A673 (cell line): Measurements from ENCODE around the gene ARHGAP22. TPM values are rescaled to one million over a fixed set of nuclear protein-coding genes. Genes with fewer than 3 reads are reported as not detected.

Experiments used
- BruUV-seq: library from RNA; stranded (reverse); fragments of 400-500 nt; replicated peaks from 2 replicates; lab custom pipeline; 2021; lab: Mats Ljungman, UMichigan
- CTCF ChIA-PET: fragments of 300-600 bp; sonication (Branson Sonifier 250); formaldehyde crosslinking; loops from one replicate; lab custom pipeline; 2022; ENCODE audit warnings: antibody characterized with exemption; lab: Charles Lee
- POLR2A ChIA-PET: fragments of 300-600 bp; sonication (Branson Sonifier 250); formaldehyde crosslinking; loops from one replicate; lab custom pipeline; 2022; ENCODE audit warnings: antibody characterized with exemption; ENCODE audit not compliant: low non-redundant PET; lab: Charles Lee
- DNase-seq: peaks from one replicate; pipeline ENCODE4 v3.0.0-alpha.2; 2015; ENCODE audit warnings: low spot score
- H3K27ac ChIP-seq: fragments of 200-600 bp; sonication (generic); 2 replicates; pipeline ENCODE4 v1.5.1; 2016; ENCODE audit warnings: mixed run types, low read depth, mild to moderate bottlenecking, mixed read lengths, antibody characterized with exemption, low read length; ENCODE audit not compliant: poor library complexity, severe bottlenecking
- H3K27me3 ChIP-seq: fragments of 200-600 bp; sonication (generic); replicated peaks from 2 replicates; pipeline ENCODE4 v1.6.1; 2017; ENCODE audit warnings: mixed run types, low read depth, mild to moderate bottlenecking, mixed read lengths, antibody characterized with exemption, low read length; ENCODE audit not compliant: insufficient read depth, poor library complexity
- H3K36me3 ChIP-seq: fragments of 200-600 bp; sonication (generic); 2 replicates; pipeline ENCODE4 v1.6.1; 2016; ENCODE audit warnings: mixed run types, mild to moderate bottlenecking, mixed read lengths, antibody characterized with exemption, low read length; ENCODE audit not compliant: insufficient read depth, poor library complexity, severe bottlenecking
- H3K4me1 ChIP-seq: fragments of 200-600 bp; sonication (generic); 2 replicates; pipeline ENCODE4 v1.6.1; 2017; ENCODE audit warnings: mixed run types, mild to moderate bottlenecking, mixed read lengths, antibody characterized with exemption, low read length; ENCODE audit not compliant: insufficient read depth, poor library complexity, severe bottlenecking
- H3K4me3 ChIP-seq: fragments of 200-600 bp; sonication (generic); 2 replicates; pipeline ENCODE4 v1.5.1; 2016; ENCODE audit warnings: low read depth, mixed run types, mild to moderate bottlenecking, mixed read lengths, low read length; ENCODE audit not compliant: poor library complexity, severe bottlenecking
- H3K9me3 ChIP-seq: fragments of 200-600 bp; sonication (generic); 2 replicates; pipeline ENCODE4 v1.6.1; 2016; ENCODE audit warnings: mixed run types, low read depth, mild to moderate bottlenecking, mixed read lengths, antibody characterized with exemption, low read length; ENCODE audit not compliant: poor library complexity, severe bottlenecking
- EZH2 ChIP-seq: fragments of 200-600 bp; sonication (generic); IDR thresholded peaks from 2 replicates; pipeline ENCODE4 v1.6.1; 2017; ENCODE audit warnings: borderline replicate concordance, low read depth, mild to moderate bottlenecking, mixed read lengths, antibody characterized with exemption, low read length; ENCODE audit not compliant: poor library complexity, severe bottlenecking
- intact Hi-C: fragments of 100-400 bp; cut with micrococcal nuclease; formaldehyde crosslinking; loops from one replicate; pipeline ENCODE4 v1.10.0; 2022; ENCODE audit not compliant: unreplicated experiment
- total RNA-seq: library from RNA; stranded (reverse); gene quantifications from 2 replicates; pipeline ENCODE4 v1.2.3, GENCODE V29; 2021
- TF ChIP-seq, protein P1 (sequence below): fragments of 300-800, 200-600 bp; sonication (generic); conservative IDR thresholded peaks from 2 replicates; pipeline ENCODE4 v1.5.1; 2017; ENCODE audit warnings: low read depth, mild to moderate bottlenecking, antibody characterized with exemption, low read length, moderate library complexity, mixed read lengths

The ARHGAP22 gene
- total RNA-seq, 1 experiment from 2014 or later, result 0.47 TPM

DNA sequence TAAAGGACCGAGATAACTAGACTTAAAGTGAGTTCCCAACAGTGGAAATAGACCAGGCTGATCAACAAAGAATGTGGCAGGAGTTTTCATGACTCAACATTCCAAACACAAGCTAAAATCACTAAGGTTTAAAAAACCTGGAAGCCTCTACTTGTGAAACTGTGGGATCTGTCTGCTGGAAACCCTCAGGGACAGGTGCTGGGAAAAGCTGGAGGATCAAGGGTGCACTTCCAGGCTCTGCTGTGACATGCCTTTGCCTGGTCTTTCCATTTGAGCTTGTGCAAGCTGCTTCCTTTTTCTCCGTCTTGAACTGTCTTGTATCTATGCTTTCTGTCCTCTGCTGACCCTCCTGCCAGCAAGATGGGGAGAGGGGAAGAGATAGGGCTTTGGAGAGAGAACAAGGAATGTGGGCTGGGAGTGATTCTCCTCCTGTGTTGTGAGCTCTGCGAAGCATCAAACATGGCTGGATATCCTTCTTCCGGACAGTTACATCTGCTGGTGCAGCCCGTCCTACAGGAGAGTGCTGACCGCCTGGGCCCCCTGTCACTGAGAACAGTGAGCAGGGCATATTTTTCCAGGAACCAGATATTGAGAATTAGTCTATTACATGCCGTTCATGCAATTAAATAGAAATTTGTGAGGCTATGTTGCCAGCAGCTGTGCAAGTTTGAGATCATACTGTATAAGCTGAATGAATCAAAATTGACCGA lies 25.5 kb downstream of the ARHGAP22 start:
- intact Hi-C loops, result no loop called here
- peaks cover 32% of the 10 kb centered on the region for H3K27me3 ChIP-seq
- H3K4me3 ChIP-seq, result no peak overlapping the region
- no peaks in the 10 kb centered on the region for H3K36me3 ChIP-seq
- H3K27ac ChIP-seq, result no peak overlapping the region
- CTCF ChIA-PET, result no interaction called here
- TF ChIP-seq, protein P1, sequence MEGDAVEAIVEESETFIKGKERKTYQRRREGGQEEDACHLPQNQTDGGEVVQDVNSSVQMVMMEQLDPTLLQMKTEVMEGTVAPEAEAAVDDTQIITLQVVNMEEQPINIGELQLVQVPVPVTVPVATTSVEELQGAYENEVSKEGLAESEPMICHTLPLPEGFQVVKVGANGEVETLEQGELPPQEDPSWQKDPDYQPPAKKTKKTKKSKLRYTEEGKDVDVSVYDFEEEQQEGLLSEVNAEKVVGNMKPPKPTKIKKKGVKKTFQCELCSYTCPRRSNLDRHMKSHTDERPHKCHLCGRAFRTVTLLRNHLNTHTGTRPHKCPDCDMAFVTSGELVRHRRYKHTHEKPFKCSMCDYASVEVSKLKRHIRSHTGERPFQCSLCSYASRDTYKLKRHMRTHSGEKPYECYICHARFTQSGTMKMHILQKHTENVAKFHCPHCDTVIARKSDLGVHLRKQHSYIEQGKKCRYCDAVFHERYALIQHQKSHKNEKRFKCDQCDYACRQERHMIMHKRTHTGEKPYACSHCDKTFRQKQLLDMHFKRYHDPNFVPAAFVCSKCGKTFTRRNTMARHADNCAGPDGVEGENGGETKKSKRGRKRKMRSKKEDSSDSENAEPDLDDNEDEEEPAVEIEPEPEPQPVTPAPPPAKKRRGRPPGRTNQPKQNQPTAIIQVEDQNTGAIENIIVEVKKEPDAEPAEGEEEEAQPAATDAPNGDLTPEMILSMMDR, result no peak
- no peak for TF ChIP-seq EZH2
- no peaks in the 10 kb centered on the region for H3K4me1 ChIP-seq
- no TSS peak for BruUV-seq
- DNase-seq, result no peak
- POLR2A ChIA-PET, result no interaction called here
- H3K9me3 ChIP-seq, result no peaks in the 10 kb centered on the region

DNA sequence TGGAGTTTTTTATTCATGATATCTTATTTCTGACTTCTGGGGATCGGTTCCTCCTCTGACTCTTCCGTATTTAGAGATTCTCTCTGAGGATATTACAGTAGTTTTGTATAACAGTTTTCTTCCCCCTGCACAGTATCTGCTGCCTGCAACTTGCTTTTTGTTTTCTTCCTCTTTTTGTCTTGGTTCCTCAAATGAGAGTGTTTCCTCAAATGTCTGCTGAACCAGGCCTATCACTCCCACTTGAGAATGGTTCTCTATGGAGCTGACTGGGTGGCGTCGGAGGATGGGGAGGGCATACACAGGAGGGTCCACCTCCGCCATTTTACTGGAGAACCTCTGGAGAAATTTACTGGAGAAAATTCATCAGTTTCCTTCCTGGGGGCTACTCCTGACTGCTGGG lies 27.7 kb downstream of the ARHGAP22 start:
- H3K9me3 ChIP-seq, result no peaks in the 10 kb centered on the region
- POLR2A ChIA-PET, result no interaction called here
- H3K27me3 ChIP-seq, result peaks cover 32% of the 10 kb centered on the region
- no peak for DNase-seq
- no peaks in the 10 kb centered on the region for H3K4me1 ChIP-seq
- CTCF ChIA-PET, result no interaction called here
- TF ChIP-seq, protein P1, result no peak
- TF ChIP-seq EZH2, result no peak
- no peak overlapping the region for H3K27ac ChIP-seq
- intact Hi-C loops, result no loop called here
- no peaks in the 10 kb centered on the region for H3K36me3 ChIP-seq
- no TSS peak for BruUV-seq
- no peak overlapping the region for H3K4me3 ChIP-seq

DNA sequence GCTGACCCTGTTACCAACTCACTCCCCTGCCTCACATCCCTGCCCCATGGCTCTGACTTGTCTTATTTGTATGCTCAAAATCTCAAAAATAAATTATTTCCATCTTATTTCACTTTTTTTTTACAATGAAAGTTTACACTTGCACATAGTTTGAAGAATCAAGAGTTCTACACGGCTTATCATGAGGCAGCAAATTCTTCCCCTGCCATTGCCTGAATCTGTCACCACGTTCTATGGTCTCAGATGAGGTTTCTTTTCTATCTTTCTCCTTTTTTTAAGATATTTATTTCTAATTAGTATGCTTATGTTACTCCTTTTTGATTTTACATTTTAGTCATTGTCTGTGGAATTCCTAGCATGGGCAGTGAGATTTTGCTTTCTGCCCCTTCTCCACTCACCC lies 28.4 kb downstream of the ARHGAP22 start:
- BruUV-seq, result no TSS peak
- intact Hi-C loops, result no loop called here
- CTCF ChIA-PET, result no interaction called here

More for the DNA sequence above, 28.4 kb downstream of the ARHGAP22 start:
- no peaks in the 10 kb centered on the region for H3K9me3 ChIP-seq
- H3K4me3 ChIP-seq, result no peak overlapping the region
- no peaks in the 10 kb centered on the region for H3K36me3 ChIP-seq
- TF ChIP-seq EZH2, result no peak
- TF ChIP-seq, protein P1, result no peak
- H3K4me1 ChIP-seq, result no peaks in the 10 kb centered on the region
- POLR2A ChIA-PET, result no interaction called here
- DNase-seq, result no peak
- H3K27me3 ChIP-seq, result peaks cover 31% of the 10 kb centered on the region
- no peak overlapping the region for H3K27ac ChIP-seq
